ENCODE results near the gene AKT2. TPM values are rescaled to one million over a fixed set of nuclear protein-coding genes. Genes with fewer than 3 reads are reported as not detected.
A peak's percentile ranks its signal among the peaks of the same experiment; 100 is the strongest.

Gene AKT2
- total RNA-seq, 6 experiments from 2014 or later, result 83.2 to 132 (median 107) TPM

DNA sequence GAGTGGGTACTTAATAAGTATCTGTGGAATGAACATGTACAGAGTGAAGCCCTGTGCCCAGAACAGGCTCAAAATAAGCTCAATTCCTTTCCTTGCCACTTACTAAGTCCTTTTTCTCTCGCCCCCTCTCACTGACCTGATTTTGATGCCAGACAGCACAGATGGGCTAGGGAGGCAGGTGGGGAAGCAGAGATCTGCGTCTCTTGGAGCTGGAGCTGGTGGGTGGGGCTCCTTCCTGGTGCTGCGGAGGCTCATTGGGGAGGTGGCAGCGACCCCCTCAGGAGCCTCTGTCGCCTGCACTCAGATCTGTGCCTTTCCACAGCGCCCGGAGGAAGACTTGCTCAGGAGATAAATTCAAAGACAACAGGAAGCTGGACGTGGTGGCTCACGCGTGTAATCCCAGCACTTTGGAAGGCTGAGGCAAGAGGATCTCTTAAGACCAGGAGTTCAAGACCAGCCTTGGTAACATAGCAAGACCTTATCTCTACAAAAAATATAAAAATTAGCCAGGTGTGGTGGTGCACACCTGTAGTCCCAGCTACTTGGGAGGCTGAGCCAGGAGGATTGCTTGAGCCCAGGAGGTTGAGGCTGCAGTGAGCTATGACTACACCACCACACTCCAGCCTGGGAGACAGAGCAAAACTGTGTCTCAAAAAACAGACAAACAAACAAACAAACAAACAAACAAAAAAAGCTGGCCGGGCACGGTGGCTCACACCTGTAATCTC, 14.6 kb downstream of the AKT2 start:
- WGBS (ENCODE audit: insufficient coverage, low coverage, low lambda C conversion rate, missing lambda C conversion rate), result 93% methylated on average over 5 of the region's 12 CpGs
- ATAC-seq (no peak), DNase-seq (no peak)
- intact Hi-C loops (cut with DNase I), result loop anchor here in 1 of 2 donors (10.0 kb wide), 1 partner anchor 46 kb away; the partner anchor contains the start of gene CCNP
- no peak overlapping the region for H3K4me3 ChIP-seq
- no peaks in the 10 kb centered on the region for H3K9me3 ChIP-seq
- H3K4me1 ChIP-seq, result peaks cover 0 to 18% (median 5%) of the 10 kb centered on the region in 4 donors
- H3K27me3 ChIP-seq, result no peaks in the 10 kb centered on the region
- H3K36me3 ChIP-seq, result peaks cover 0 to 2% (median 0%) of the 10 kb centered on the region in 4 donors
- H3K27ac ChIP-seq, result no peak overlapping the region
- TF ChIP-seq, protein P1, sequence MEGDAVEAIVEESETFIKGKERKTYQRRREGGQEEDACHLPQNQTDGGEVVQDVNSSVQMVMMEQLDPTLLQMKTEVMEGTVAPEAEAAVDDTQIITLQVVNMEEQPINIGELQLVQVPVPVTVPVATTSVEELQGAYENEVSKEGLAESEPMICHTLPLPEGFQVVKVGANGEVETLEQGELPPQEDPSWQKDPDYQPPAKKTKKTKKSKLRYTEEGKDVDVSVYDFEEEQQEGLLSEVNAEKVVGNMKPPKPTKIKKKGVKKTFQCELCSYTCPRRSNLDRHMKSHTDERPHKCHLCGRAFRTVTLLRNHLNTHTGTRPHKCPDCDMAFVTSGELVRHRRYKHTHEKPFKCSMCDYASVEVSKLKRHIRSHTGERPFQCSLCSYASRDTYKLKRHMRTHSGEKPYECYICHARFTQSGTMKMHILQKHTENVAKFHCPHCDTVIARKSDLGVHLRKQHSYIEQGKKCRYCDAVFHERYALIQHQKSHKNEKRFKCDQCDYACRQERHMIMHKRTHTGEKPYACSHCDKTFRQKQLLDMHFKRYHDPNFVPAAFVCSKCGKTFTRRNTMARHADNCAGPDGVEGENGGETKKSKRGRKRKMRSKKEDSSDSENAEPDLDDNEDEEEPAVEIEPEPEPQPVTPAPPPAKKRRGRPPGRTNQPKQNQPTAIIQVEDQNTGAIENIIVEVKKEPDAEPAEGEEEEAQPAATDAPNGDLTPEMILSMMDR (IDR thresholded peaks at IDR 0.05), result no peak
- TF ChIP-seq POLR2A (IDR thresholded peaks at IDR 0.05), result no peak

- intact Hi-C loops (cut with DNase I), result no loop called here
- ATAC-seq, result no peak
- Histone ChIP-seq H3K9me3 (no peaks in the 10 kb centered on the region), H3K4me1 (peaks cover 0 to 18% (median 3%) of the 10 kb centered on the region in 4 donors), H3K36me3 (peaks cover 0 to 7% (median 1%) of the 10 kb centered on the region in 4 donors), H3K27me3 (no peaks in the 10 kb centered on the region), H3K4me3 (no peak overlapping the region), H3K27ac (peak overlapping the region in 1 of 3 donors; percentile 63)
- whole genome bisulfite sequencing (ENCODE audit: insufficient coverage, low coverage, low lambda C conversion rate, missing lambda C conversion rate), result 78% methylated on average over 6 of the region's 11 CpGs
- no peak for TF ChIP-seq POLR2A (IDR thresholded peaks at IDR 0.05)
- TF ChIP-seq, protein P1 (IDR thresholded peaks at IDR 0.05), result no peak
- DNase-seq, result no peak
Measured at GRCh38 chr19:40269216-40269940, 15.8 kb downstream of the AKT2 start.

GRCh38 chr19:40267601-40267997, 17.5 kb downstream of the AKT2 start:
- ATAC-seq (no peak), DNase-seq (no peak)
- peak overlapping the region in 1 of 3 donors; percentile 63 for H3K27ac ChIP-seq
- H3K9me3 ChIP-seq, result no peaks in the 10 kb centered on the region
- H3K4me3 ChIP-seq, result no peak overlapping the region
- H3K27me3 ChIP-seq, result no peaks in the 10 kb centered on the region
- 86% methylated on average over 6 of the region's 6 CpGs for WGBS (ENCODE audit: insufficient coverage, low coverage, low lambda C conversion rate, missing lambda C conversion rate)
- peaks cover 0 to 7% (median 1%) of the 10 kb centered on the region in 4 donors for H3K36me3 ChIP-seq
- intact Hi-C loops (cut with DNase I), result no loop called here
- peaks cover 0 to 18% (median 3%) of the 10 kb centered on the region in 4 donors for H3K4me1 ChIP-seq
- TF ChIP-seq POLR2A (IDR thresholded peaks at IDR 0.05), result no peak
- TF ChIP-seq, protein P1 (IDR thresholded peaks at IDR 0.05), result no peak

GRCh38 chr19:40266912-40267600, 18.1 kb downstream of the AKT2 start:
- intact Hi-C loops (cut with DNase I), result no loop called here
- ATAC-seq (no peak), DNase-seq (peak in 1 of 3 donors; percentile 14)
- H3K27me3 ChIP-seq, result no peaks in the 10 kb centered on the region
- peaks cover 0 to 7% (median 1%) of the 10 kb centered on the region in 4 donors for H3K36me3 ChIP-seq
- H3K4me3 ChIP-seq, result no peak overlapping the region
- H3K9me3 ChIP-seq, result no peaks in the 10 kb centered on the region
- TF ChIP-seq POLR2A (IDR thresholded peaks at IDR 0.05), result no peak
- H3K4me1 ChIP-seq, result peaks cover 0 to 18% (median 3%) of the 10 kb centered on the region in 4 donors
- WGBS (ENCODE audit: insufficient coverage, low coverage, low lambda C conversion rate, missing lambda C conversion rate), result 86% methylated on average over 14 of the region's 15 CpGs
- no peak overlapping the region for H3K27ac ChIP-seq

Data from right lobe of liver (tissue), 6 donors.